DOHH2 (cell line): ENCODE data around the gene ABHD4.

Experiments
- H3F3A ChIP-seq: fragments of 200-600 bp; sonication (generic), shearing (Covaris generic); 2 replicates; pipeline ENCODE4 v1.6.0; 2016; ENCODE audit warnings: antibody characterized with exemption, mild to moderate bottlenecking; ENCODE audit not compliant: control insufficient read depth, insufficient read depth
- H3K27ac ChIP-seq: fragments of 200-600 bp; sonication (generic); 2 replicates; pipeline ENCODE4 v1.5.1; 2014; ENCODE audit warnings: low read depth, mild to moderate bottlenecking, low read length, moderate library complexity
- H3K27me3 ChIP-seq: fragments of 200-600 bp; sonication (generic); 2 replicates; pipeline ENCODE4 v1.6.1; 2014; ENCODE audit warnings: mild to moderate bottlenecking, low read length, mixed read lengths; ENCODE audit not compliant: control insufficient read depth
- H3K36me3 ChIP-seq: fragments of 200-600 bp; sonication (generic); 2 replicates; pipeline ENCODE4 v1.6.1; 2014; ENCODE audit warnings: mild to moderate bottlenecking, low read length, moderate library complexity, mixed read lengths; ENCODE audit not compliant: control insufficient read depth
- H3K4me1 ChIP-seq: fragments of 200-600 bp; sonication (generic); 2 replicates; pipeline ENCODE4 v1.6.1; 2014; ENCODE audit warnings: mild to moderate bottlenecking, low read length, mixed read lengths; ENCODE audit not compliant: control insufficient read depth
- H3K4me2 ChIP-seq: fragments of 200-600 bp; sonication (generic); 2 replicates; pipeline ENCODE4 v1.6.0; 2014; ENCODE audit warnings: mild to moderate bottlenecking, low read length, moderate library complexity
- H3K4me3 ChIP-seq: fragments of 200-600 bp; sonication (generic); 2 replicates; pipeline ENCODE4 v1.5.1; 2014; ENCODE audit warnings: mild to moderate bottlenecking, low read length, mixed read lengths
- H3K79me2 ChIP-seq: fragments of 200-600 bp; sonication (generic); 2 replicates; pipeline ENCODE4 v1.6.1; 2014; ENCODE audit warnings: mild to moderate bottlenecking, low read length, mixed read lengths; ENCODE audit not compliant: control insufficient read depth
- H3K9me2 ChIP-seq: fragments of 200-600 bp; sonication (generic); replicated peaks from 2 replicates; pipeline ENCODE4 v1.6.1; 2014; ENCODE audit warnings: mild to moderate bottlenecking, low read length, mixed read lengths; ENCODE audit not compliant: control insufficient read depth
- H3K9me3 ChIP-seq: fragments of 200-600 bp; sonication (generic); 2 replicates; pipeline ENCODE4 v1.6.1; 2014; ENCODE audit warnings: antibody characterized with exemption, low read length, mixed read lengths; ENCODE audit not compliant: control insufficient read depth, insufficient read depth
- H4K20me1 ChIP-seq: fragments of 200-600 bp; sonication (generic); 2 replicates; pipeline ENCODE4 v1.6.0; 2014; ENCODE audit warnings: low read depth, mild to moderate bottlenecking, antibody characterized with exemption, low read length, moderate library complexity; ENCODE audit not compliant: control insufficient read depth, insufficient read depth
- EZH2phosphoT487 ChIP-seq: fragments of 200-600 bp; sonication (generic); IDR thresholded peaks from 2 replicates; pipeline ENCODE4 v1.6.1; 2017; ENCODE audit warnings: borderline replicate concordance, mild to moderate bottlenecking, antibody characterized with exemption, low read length, moderate library complexity, mixed read lengths
- TF ChIP-seq, protein P1 (sequence below): fragments of 200-600 bp; sonication (generic); IDR thresholded peaks from one replicate; pipeline ENCODE4 v1.5.1; 2014; ENCODE audit warnings: antibody characterized with exemption, mild to moderate bottlenecking, low read depth, low read length; ENCODE audit not compliant: poor library complexity, severe bottlenecking

The ABHD4 gene

GRCh38 chr14:22589096-22589839 is 8.8 kb upstream of the ABHD4 start, which contains the start of gene DAD1:
DAD1 (minus strand) TSS chr14:22589224; CDS start chr14:22589157, 67 bp downstream.
- Histone ChIP-seq H4K20me1 (no peaks in the 10 kb centered on the region), H3F3A (no peaks in the 10 kb centered on the region), H3K4me1 (peaks cover 47% of the 10 kb centered on the region), H3K27ac (peak within 1 kb of the TSS; percentile 47), H3K4me2 (peak within 1 kb of the TSS; percentile 89), H3K9me3 (no peaks in the 10 kb centered on the region), H3K79me2 (peaks cover 46% of the 10 kb centered on the region), H3K9me2 (no peaks in the 10 kb centered on the region), H3K36me3 (peaks cover 10% of the 10 kb centered on the region), H3K4me3 (peak within 1 kb of the TSS; percentile 79), H3K27me3 (peaks cover 4% of the 10 kb centered on the region)
- TF ChIP-seq EZH2phosphoT487 = no peak
- TF ChIP-seq, protein P1, sequence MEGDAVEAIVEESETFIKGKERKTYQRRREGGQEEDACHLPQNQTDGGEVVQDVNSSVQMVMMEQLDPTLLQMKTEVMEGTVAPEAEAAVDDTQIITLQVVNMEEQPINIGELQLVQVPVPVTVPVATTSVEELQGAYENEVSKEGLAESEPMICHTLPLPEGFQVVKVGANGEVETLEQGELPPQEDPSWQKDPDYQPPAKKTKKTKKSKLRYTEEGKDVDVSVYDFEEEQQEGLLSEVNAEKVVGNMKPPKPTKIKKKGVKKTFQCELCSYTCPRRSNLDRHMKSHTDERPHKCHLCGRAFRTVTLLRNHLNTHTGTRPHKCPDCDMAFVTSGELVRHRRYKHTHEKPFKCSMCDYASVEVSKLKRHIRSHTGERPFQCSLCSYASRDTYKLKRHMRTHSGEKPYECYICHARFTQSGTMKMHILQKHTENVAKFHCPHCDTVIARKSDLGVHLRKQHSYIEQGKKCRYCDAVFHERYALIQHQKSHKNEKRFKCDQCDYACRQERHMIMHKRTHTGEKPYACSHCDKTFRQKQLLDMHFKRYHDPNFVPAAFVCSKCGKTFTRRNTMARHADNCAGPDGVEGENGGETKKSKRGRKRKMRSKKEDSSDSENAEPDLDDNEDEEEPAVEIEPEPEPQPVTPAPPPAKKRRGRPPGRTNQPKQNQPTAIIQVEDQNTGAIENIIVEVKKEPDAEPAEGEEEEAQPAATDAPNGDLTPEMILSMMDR = peak; percentile 48

DNA sequence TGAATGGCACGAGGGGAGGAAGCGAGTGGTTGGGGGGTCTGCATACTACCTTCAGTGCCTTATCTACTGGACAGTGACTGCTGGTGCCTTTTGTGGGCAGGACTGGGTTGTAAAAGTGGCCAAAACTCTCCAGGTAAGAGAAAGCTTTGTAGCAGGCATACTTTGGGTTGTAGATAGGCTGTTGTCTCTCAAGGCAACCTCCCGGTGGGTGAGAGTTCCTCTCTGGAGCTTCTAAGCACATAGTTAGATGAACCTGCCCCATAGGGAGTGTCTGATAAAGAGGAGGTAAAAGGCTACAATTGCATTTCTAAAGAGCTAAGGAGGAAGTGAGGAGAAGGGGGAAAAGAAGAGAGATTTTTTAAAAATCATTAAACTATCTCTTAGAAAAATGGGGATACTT is 4.9 kb upstream of the ABHD4 start:
- H3K4me1 ChIP-seq = peaks cover 25% of the 10 kb centered on the region
- peaks cover 16% of the 10 kb centered on the region for H3K27me3 ChIP-seq
- H3K9me2 ChIP-seq = no peaks in the 10 kb centered on the region
- H4K20me1 ChIP-seq = no peaks in the 10 kb centered on the region
- TF ChIP-seq, protein P1 = no peak
- TF ChIP-seq EZH2phosphoT487 = no peak
- no peak overlapping the region for H3K4me3 ChIP-seq
- peaks cover 3% of the 10 kb centered on the region; the same call in 1 of the 2 replicates for H3K36me3 ChIP-seq
- no peak overlapping the region for H3K4me2 ChIP-seq
- H3K27ac ChIP-seq = no peak overlapping the region
- H3F3A ChIP-seq = no peaks in the 10 kb centered on the region
- H3K9me3 ChIP-seq = no peaks in the 10 kb centered on the region
- peaks cover 8% of the 10 kb centered on the region for H3K79me2 ChIP-seq

DNA sequence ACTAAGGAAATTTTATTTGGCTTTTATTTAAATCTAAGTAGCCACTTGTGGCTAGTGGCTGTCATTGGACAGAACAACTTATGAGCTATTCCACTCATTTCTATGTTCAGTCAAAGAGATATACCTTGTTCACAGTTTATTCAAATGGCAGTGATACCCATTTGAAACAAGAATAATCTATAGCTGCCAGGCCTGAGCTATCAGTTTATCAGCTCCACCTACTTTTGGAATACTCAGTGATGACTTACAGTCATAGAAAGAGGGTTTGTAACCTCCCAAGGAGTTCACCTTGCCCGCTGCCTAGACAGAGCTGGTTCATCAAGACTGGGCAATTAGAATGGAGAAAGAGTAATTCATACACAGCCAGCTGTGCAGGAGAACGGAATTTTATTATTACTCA is 4.5 kb upstream of the ABHD4 start:
- Histone ChIP-seq H3K4me1 (peaks cover 27% of the 10 kb centered on the region), H3K4me2 (no peak overlapping the region), H3K27ac (no peak overlapping the region), H3K79me2 (peaks cover 4% of the 10 kb centered on the region), H3K9me3 (no peaks in the 10 kb centered on the region), H3K9me2 (no peaks in the 10 kb centered on the region), H3F3A (no peaks in the 10 kb centered on the region), H3K27me3 (peaks cover 20% of the 10 kb centered on the region), H3K36me3 (peaks cover 2% of the 10 kb centered on the region; the same call in 1 of the 2 replicates), H4K20me1 (no peaks in the 10 kb centered on the region), H3K4me3 (no peak overlapping the region)
- TF ChIP-seq EZH2phosphoT487 = no peak
- TF ChIP-seq, protein P1 = no peak
